ENCODE results near the gene PSAPL1.

Gene PSAPL1

GRCh38 chr4:7416745-7417432, 17.8 kb downstream of the PSAPL1 start:
- DNase-seq = no peak

- no peak for DNase-seq
Observed at GRCh38 chr4:7415927-7416686, 18.6 kb downstream of the PSAPL1 start.

GRCh38 chr4:7414736-7415510, 19.8 kb downstream of the PSAPL1 start:
- DNase-seq = no peak

- no peak for DNase-seq
Observed at GRCh38 chr4:7414046-7414445, 20.7 kb downstream of the PSAPL1 start.

GRCh38 chr4:7412554-7412912, 22.2 kb downstream of the PSAPL1 start:
- no peak for DNase-seq

GRCh38 chr4:7411896-7412553, 22.7 kb downstream of the PSAPL1 start:
- no peak for DNase-seq

- no peak for DNase-seq
Observed at GRCh38 chr4:7411491-7411890, 23.2 kb downstream of the PSAPL1 start.

- DNase-seq = no peak
Observed at GRCh38 chr4:7410446-7410845, 24.3 kb downstream of the PSAPL1 start.

GRCh38 chr4:7408166-7408565, 26.6 kb downstream of the PSAPL1 start:
- no peak for DNase-seq

- DNase-seq = no peak
Observed at GRCh38 chr4:7403001-7403400, 31.7 kb downstream of the PSAPL1 start.

- DNase-seq = no peak
Observed at GRCh38 chr4:7402526-7402925, 32.2 kb downstream of the PSAPL1 start.

GRCh38 chr4:7400671-7401298, 33.9 kb downstream of the PSAPL1 start:
- DNase-seq = no peak

- DNase-seq = no peak
Observed at GRCh38 chr4:7399440-7400234, 35.1 kb downstream of the PSAPL1 start.

- no peak for DNase-seq
Observed at GRCh38 chr4:7398788-7399439, 35.8 kb downstream of the PSAPL1 start.

- DNase-seq = no peak
Observed at GRCh38 chr4:7398104-7398423, 36.7 kb downstream of the PSAPL1 start.

GRCh38 chr4:7397206-7398103, 37.3 kb downstream of the PSAPL1 start:
- DNase-seq = no peak

GRCh38 chr4:7396186-7396910, 38.4 kb downstream of the PSAPL1 start:
- no peak for DNase-seq

GRCh38 chr4:7395645-7396044, 39.1 kb downstream of the PSAPL1 start:
- no peak for DNase-seq

- no peak for DNase-seq
Observed at GRCh38 chr4:7394681-7395451, 39.9 kb downstream of the PSAPL1 start.
